ENCODE results near the gene TLK1. TPM values are rescaled to one million over a fixed set of nuclear protein-coding genes. Genes with fewer than 3 reads are reported as not detected.

Gene TLK1
- total and polyA plus RNA-seq, 2 of the 4 experiments (the other 2 are of a cell fraction) = 7.3 to 12.5 TPM

- TF ChIP-seq SMC3 (IDR thresholded peaks at IDR 0.05; ENCODE audit: low read depth, low read length) = no peak
These were observed 1.8 kb downstream of the TLK1 start (continued) for GRCh38 chr2:171158790-171159371.

GRCh38 chr2:171158036-171158789 lies 2.5 kb downstream of the TLK1 start:
- Histone ChIP-seq H3K56ac (ENCODE audit: extremely low read depth, insufficient read depth, low read length) (no peak overlapping the region), H4K8ac (ENCODE audit: low read depth in 2 of 2, low read length in 2 of 2) (no peak overlapping the region), H3K9me3 (ENCODE audit: control insufficient read depth, insufficient read depth, low read length) (no peaks in the 10 kb centered on the region), H2AK9ac (replicated peaks; ENCODE audit: low read depth, low read length, poor library complexity) (no peak overlapping the region), H2BK120ac (ENCODE audit: low read depth, low read length) (no peak overlapping the region), H2BK5ac (ENCODE audit: low read depth, low read length, poor library complexity, severe bottlenecking) (no peak overlapping the region), H3K9me1 (ENCODE audit: insufficient read depth, low read length) (0 out of 2 replicates have a peak, but pooled peaks cover 3% of the 10 kb centered on the region), H2BK15ac (ENCODE audit: low read depth, low read length) (no peak overlapping the region), H3K4me3 (ENCODE audit: insufficient read depth, low read depth, low read length) (no peak overlapping the region), H2AFZ (replicated peaks; ENCODE audit: low read length, poor library complexity) (no peak overlapping the region), H3K18ac (ENCODE audit: low read depth, low read length) (no peak overlapping the region), H3K9ac (ENCODE audit: low read depth, low read length) (no peak overlapping the region), H3K36me3 (ENCODE audit: control insufficient read depth, insufficient read depth, low read length) (no peaks in the 10 kb centered on the region), H4K5ac (ENCODE audit: low read depth, low read length) (no peak overlapping the region), H3K4me1 (ENCODE audit: control insufficient read depth, insufficient read depth, low read length) (peaks cover 2% of the 10 kb centered on the region; the same call in 1 of the 2 replicates), H3K23ac (ENCODE audit: low read depth, low read length) (peak overlapping the region; percentile 53; the same call in 1 of the 2 replicates), H4K20me1 (ENCODE audit: insufficient read depth, low read length) (peaks cover 55% of the 10 kb centered on the region), H3K4me2 (ENCODE audit: low read depth, low read length) (peak overlapping the region; percentile 91; the same call in 1 of the 2 replicates), H3K79me1 (ENCODE audit: low read depth in 1 of 2, low read length in 2 of 2) (peaks cover 0 to 33% of the 10 kb centered on the region in 2 experiments; a peak in 3 of 4 replicates), H2AK5ac (ENCODE audit: low read depth, low read length) (no peak overlapping the region), H3K27me3 (ENCODE audit: control insufficient read depth, insufficient read depth, low read length) (no peaks in the 10 kb centered on the region), H3K4ac (ENCODE audit: low read depth, low read length) (no peak overlapping the region), H3K14ac (replicated peaks; ENCODE audit: low read depth, low read length) (no peak overlapping the region), H3K27ac (ENCODE audit: insufficient read depth, low read length) (no peak overlapping the region), H4K91ac (ENCODE audit: insufficient read depth, low read depth, low read length) (no peak overlapping the region), H2BK20ac (ENCODE audit: low read depth, low read length) (no peak overlapping the region)
- no TSS peak for BruUV-seq (replicated peaks)
- no peak for ATAC-seq (ENCODE audit: low read depth)
- whole genome bisulfite sequencing, 2 experiments (ENCODE audit: extremely low coverage in 2 of 2, insufficient read length in 1 of 2) = no CpG with 5 or more reads among the region's 9 CpGs
- intact Hi-C loops (cut with micrococcal nuclease) = loop anchor here (5.0 to 10.0 kb wide), 2 partner anchors 101 to 377 kb away; no protein-coding TSS in a partner anchor
- ChIA-PET CTCF (interaction anchor here (1.0 to 2.8 kb wide), 4 partner anchors 12 to 258 kb away, joined by 3 to 10 read pairs (median 4); no protein-coding TSS in a partner anchor), POLR2A (ENCODE audit: unreplicated experiment) (no interaction called here)
- in situ Hi-C loops (cut with MboI; ENCODE audit: low sequenced_read_pairs) = loop anchor here (10.0 kb wide), 1 partner anchor 183 kb away; no protein-coding TSS in a partner anchor
- DNase-seq = no peak
- dilution Hi-C loops (cut with HindIII; ENCODE audit: low sequenced_read_pairs, unreplicated experiment) = no loop called here
- no peak for TF ChIP-seq SMC3 (IDR thresholded peaks at IDR 0.05; ENCODE audit: low read depth, low read length)
- no peak for TF ChIP-seq CHD1 (IDR thresholded peaks at IDR 0.05; ENCODE audit: low read depth, low read length)
- TF ChIP-seq, protein P1, sequence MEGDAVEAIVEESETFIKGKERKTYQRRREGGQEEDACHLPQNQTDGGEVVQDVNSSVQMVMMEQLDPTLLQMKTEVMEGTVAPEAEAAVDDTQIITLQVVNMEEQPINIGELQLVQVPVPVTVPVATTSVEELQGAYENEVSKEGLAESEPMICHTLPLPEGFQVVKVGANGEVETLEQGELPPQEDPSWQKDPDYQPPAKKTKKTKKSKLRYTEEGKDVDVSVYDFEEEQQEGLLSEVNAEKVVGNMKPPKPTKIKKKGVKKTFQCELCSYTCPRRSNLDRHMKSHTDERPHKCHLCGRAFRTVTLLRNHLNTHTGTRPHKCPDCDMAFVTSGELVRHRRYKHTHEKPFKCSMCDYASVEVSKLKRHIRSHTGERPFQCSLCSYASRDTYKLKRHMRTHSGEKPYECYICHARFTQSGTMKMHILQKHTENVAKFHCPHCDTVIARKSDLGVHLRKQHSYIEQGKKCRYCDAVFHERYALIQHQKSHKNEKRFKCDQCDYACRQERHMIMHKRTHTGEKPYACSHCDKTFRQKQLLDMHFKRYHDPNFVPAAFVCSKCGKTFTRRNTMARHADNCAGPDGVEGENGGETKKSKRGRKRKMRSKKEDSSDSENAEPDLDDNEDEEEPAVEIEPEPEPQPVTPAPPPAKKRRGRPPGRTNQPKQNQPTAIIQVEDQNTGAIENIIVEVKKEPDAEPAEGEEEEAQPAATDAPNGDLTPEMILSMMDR (conservative IDR thresholded peaks at IDR 0.05; ENCODE audit: low read depth, low read length) = no peak
- no peak for TF ChIP-seq USF2 (IDR thresholded peaks at IDR 0.05; ENCODE audit: low read depth, low read length)
- no peak for TF ChIP-seq ELK1 (IDR thresholded peaks at IDR 0.05; ENCODE audit: borderline replicate concordance, low read depth, low read length)
- TF ChIP-seq POLR2A (IDR thresholded peaks at IDR 0.05; ENCODE audit: low read depth, low read length) = no peak
- no peak for TF ChIP-seq FOS (IDR thresholded peaks at IDR 0.05; ENCODE audit: low read depth, low read length)
- TF ChIP-seq RCOR1 (IDR thresholded peaks at IDR 0.05; ENCODE audit: insufficient replicate concordance, low read length) = no peak
- TF ChIP-seq RAD21 (IDR thresholded peaks at IDR 0.05; ENCODE audit: low read length) = no peak
- no peak for TF ChIP-seq NFE2L2 (IDR thresholded peaks at IDR 0.05; ENCODE audit: low read depth, low read length)
- TF ChIP-seq CEBPB (IDR thresholded peaks at IDR 0.05; ENCODE audit: low read depth, low read length) = no peak
